Astrocyte of the cerebellum (primary cell): ENCODE results near the gene FBXO41.

ENCODE experiments used
- DNase-seq: peaks from one replicate; pipeline ENCODE4 v3.0.0-alpha.2; 2011; ENCODE audit warnings: low read depth
- H3K4me3 ChIP-seq: 2 replicates; pipeline ENCODE4 v1.5.1; 2011; ENCODE audit warnings: mild to moderate bottlenecking, low read depth, low read length, moderate library complexity
- CTCF ChIP-seq: IDR thresholded peaks from 2 replicates; pipeline ENCODE4 v1.5.1; 2012; ENCODE audit warnings: low read length, low read depth, moderate library complexity, mild to moderate bottlenecking; ENCODE audit errors: missing control alignments
- in situ Hi-C: cut with HindIII; loops from 2 replicates; pipeline ENCODE4 v1.10.0; 2017; ENCODE audit warnings: low sequenced_read_pairs

The FBXO41 gene

DNA sequence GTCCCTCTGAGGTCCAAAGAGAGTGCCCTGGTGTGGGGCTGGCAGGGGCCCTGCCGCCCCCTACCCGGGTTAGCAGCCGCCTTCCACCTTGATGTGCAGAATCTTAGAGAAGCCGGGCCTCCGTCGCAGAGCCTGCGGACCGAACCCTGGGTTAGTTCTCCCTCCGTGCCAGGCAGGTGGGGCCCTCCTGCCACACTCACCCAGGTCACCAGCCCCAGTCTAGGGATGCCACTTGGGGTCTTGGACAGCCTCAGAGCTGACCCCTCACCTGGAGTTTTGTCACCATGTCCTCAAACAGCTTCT lies 25.4 kb downstream of the FBXO41 start:
- in situ Hi-C loops = no loop called here
- no peak for TF ChIP-seq CTCF
- no peak for DNase-seq
- H3K4me3 ChIP-seq = no peak overlapping the region

GRCh38 chr2:73258186-73258912 lies 25.9 kb downstream of the FBXO41 start:
- in situ Hi-C loops = no loop called here
- TF ChIP-seq CTCF = no peak
- DNase-seq = no peak

DNA sequence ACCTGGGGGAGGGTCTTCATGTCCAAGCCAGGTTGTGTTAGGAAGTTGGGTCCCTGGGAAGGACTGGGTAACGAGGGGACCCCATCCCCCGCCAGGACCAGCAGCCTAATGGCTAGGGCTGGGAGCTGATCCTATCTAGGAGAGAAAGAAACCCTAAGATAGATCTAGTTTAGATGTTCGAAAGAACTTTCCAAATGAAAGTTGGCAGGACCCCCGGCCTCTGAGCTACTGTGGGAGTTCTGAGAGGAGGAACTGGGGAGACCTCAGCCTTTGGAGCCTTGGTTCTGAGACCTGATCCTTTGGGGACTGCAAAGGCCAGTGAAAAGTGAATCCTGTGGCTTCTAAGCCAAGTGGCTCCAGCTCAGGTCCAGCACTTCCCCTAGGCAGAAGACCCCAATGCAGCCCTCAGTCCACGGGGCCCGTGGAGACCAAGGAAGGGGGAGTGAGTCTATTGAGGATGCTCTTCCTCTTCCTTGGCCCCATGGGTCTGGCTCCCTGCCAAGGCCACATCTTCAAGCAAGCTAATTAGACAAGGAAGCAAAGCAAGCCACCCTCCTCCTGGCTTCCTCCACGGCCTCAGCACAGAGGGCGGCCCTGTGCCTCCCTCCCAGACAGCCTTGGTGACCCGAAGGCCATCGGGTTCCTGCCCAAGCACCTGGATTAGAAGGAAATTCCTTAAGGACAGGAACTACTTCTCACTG lies 26.7 kb downstream of the FBXO41 start:
- no peak for TF ChIP-seq CTCF
- H3K4me3 ChIP-seq = no peak overlapping the region
- no peak for DNase-seq
- in situ Hi-C loops = no loop called here

More at GRCh38 chr2:73258186-73258912, 25.9 kb downstream of the FBXO41 start:
- H3K4me3 ChIP-seq = no peak overlapping the region

DNA sequence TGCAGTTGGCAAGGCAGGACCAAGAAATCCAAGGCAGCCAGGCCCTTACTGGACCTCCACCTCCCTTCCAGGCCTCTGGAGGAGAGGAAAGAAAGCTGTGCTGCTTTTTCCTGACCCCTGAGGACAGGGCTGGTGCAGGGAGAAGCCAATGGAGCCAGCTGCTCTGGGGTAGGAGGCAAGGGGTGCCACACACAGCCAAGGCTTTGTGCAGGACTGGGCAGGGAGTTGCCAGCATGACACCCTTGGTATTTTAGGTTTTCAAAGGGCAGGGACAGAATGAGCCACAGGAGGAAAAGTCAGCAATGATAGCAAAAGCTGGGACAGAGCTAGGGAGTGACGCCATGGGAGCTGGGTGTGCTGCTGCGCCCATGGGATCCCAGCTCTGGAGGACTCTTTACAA lies 27.3 kb downstream of the FBXO41 start:
- DNase-seq = no peak
- TF ChIP-seq CTCF = no peak
- H3K4me3 ChIP-seq = no peak overlapping the region
- in situ Hi-C loops = no loop called here

- in situ Hi-C loops = no loop called here
- TF ChIP-seq CTCF = no peak
- no peak for DNase-seq
- H3K4me3 ChIP-seq = no peak overlapping the region
Observed at GRCh38 chr2:73256618-73256922, 27.7 kb downstream of the FBXO41 start.

GRCh38 chr2:73255907-73256617 lies 28.2 kb downstream of the FBXO41 start:
- TF ChIP-seq CTCF = no peak
- no peak overlapping the region for H3K4me3 ChIP-seq
- in situ Hi-C loops = no loop called here
- no peak for DNase-seq
